Neuronal stem cell (in vitro differentiated cells): Measurements from ENCODE around the gene PTCHD4.

Experiments used
- DNase-seq: peaks from one replicate; pipeline ENCODE4 v3.0.0-alpha.2; 2013; ENCODE audit warnings: low spot score
- H2AFZ ChIP-seq: one replicate; pipeline ENCODE4 v1.6.1; 2013; ENCODE audit warnings: mild to moderate bottlenecking, low read length, inconsistent platforms
- H2AK5ac ChIP-seq: 2 replicates; pipeline ENCODE4 v1.6.1; 2013; ENCODE audit warnings: low read depth, mild to moderate bottlenecking, inconsistent platforms, low read length, moderate library complexity, mixed read lengths
- H2BK120ac ChIP-seq: 2 replicates; pipeline ENCODE4 v1.6.1; 2013; ENCODE audit warnings: low read depth, mild to moderate bottlenecking, inconsistent platforms, low read length, moderate library complexity, mixed read lengths
- H2BK12ac ChIP-seq: one replicate; pipeline ENCODE4 v1.6.1; 2013; ENCODE audit warnings: low read length, inconsistent platforms
- H2BK15ac ChIP-seq: 2 replicates; pipeline ENCODE4 v1.6.1; 2013; ENCODE audit warnings: mild to moderate bottlenecking, low read length, inconsistent platforms, mixed read lengths
- H2BK5ac ChIP-seq: one replicate; pipeline ENCODE4 v1.6.1; 2013; ENCODE audit warnings: inconsistent platforms, mild to moderate bottlenecking, low read length, moderate library complexity
- H3K14ac ChIP-seq: one replicate; pipeline ENCODE4 v1.6.1; 2013; ENCODE audit warnings: low read length, inconsistent platforms
- H3K18ac ChIP-seq: 2 replicates; pipeline ENCODE4 v1.6.1; 2013; ENCODE audit warnings: low read length, inconsistent platforms
- H3K23ac ChIP-seq: 2 replicates; pipeline ENCODE4 v1.6.1; 2013; ENCODE audit warnings: low read depth, mild to moderate bottlenecking, mixed read lengths, low read length, inconsistent platforms; ENCODE audit not compliant: poor library complexity
- H3K27ac ChIP-seq: replicated peaks from 3 replicates; pipeline ENCODE4 v1.5.1; 2013; ENCODE audit warnings: low read length, inconsistent platforms
- H3K27me3 ChIP-seq, 3 experiments: 2 replicates each; pipeline ENCODE4 v1.6.1; 2013; ENCODE audit warnings: low read length in 3 of 3, mild to moderate bottlenecking in 2 of 3, inconsistent platforms in 1 of 3, low read depth in 1 of 3, mixed read lengths in 1 of 3, moderate library complexity in 1 of 3; ENCODE audit not compliant: control insufficient read depth in 3 of 3, insufficient read depth in 3 of 3
- H3K36me3 ChIP-seq, 2 donors: replicated peaks in 1 of 2; 2 replicates each; pipeline ENCODE4 v1.6.1; 2013; ENCODE audit warnings: low read length in 2 of 2; ENCODE audit not compliant: control insufficient read depth in 2 of 2, insufficient read depth in 2 of 2
- H3K4ac ChIP-seq: 2 replicates; pipeline ENCODE4 v1.6.1; 2013; ENCODE audit warnings: inconsistent platforms, mild to moderate bottlenecking, low read length, moderate library complexity
- H3K4me1 ChIP-seq, 2 donors: 1 replicate in 1 of 2; 2 replicates in 1 of 2; pipeline ENCODE4 v1.6.1; 2013; ENCODE audit warnings: low read length in 2 of 2, low read depth in 1 of 2; ENCODE audit not compliant: control insufficient read depth in 2 of 2, insufficient read depth in 1 of 2
- H3K4me2 ChIP-seq: one replicate; pipeline ENCODE4 v1.6.1; 2013; ENCODE audit warnings: mild to moderate bottlenecking, low read length, inconsistent platforms; ENCODE audit not compliant: insufficient read depth, poor library complexity, severe bottlenecking
- H3K4me3 ChIP-seq, 2 donors: 2 replicates each; pipeline ENCODE4 v1.5.1; 2013; ENCODE audit warnings: low read length in 2 of 2, mild to moderate bottlenecking in 2 of 2, inconsistent platforms in 1 of 2, moderate library complexity in 1 of 2
- H3K79me1 ChIP-seq: one replicate; pipeline ENCODE4 v1.6.1; 2013; ENCODE audit warnings: low read depth, mild to moderate bottlenecking, inconsistent platforms, low read length, moderate library complexity
- H3K9ac ChIP-seq: one replicate; pipeline ENCODE4 v1.6.1; 2013; ENCODE audit warnings: mild to moderate bottlenecking, low read depth, low read length, inconsistent platforms; ENCODE audit not compliant: poor library complexity
- H3K9me3 ChIP-seq, 2 donors: replicated peaks in 1 of 2; 2 replicates each; pipeline versions ENCODE3 to v1.6.1; 2013; ENCODE audit warnings: low read length in 2 of 2, mild to moderate bottlenecking in 2 of 2, inconsistent platforms in 1 of 2, low read depth in 1 of 2, mixed read lengths in 1 of 2, moderate library complexity in 1 of 2; ENCODE audit not compliant: control insufficient read depth in 2 of 2, insufficient read depth in 1 of 2
- H4K8ac ChIP-seq: one replicate; pipeline ENCODE4 v1.6.1; 2013; ENCODE audit warnings: low read depth, mild to moderate bottlenecking, inconsistent platforms, low read length, moderate library complexity
- H4K91ac ChIP-seq: one replicate; pipeline ENCODE4 v1.6.1; 2013; ENCODE audit warnings: low read length, low read depth, mild to moderate bottlenecking, inconsistent platforms; ENCODE audit not compliant: poor library complexity
- WGBS, 2 donors: extraction: QIAGEN DNeasy Blood & Tissue Kit; methylation state at CpG; one replicate each; pipeline ENCODE4 v1.1.7; 2013; ENCODE audit warnings: missing lambda C conversion rate in 2 of 2, mixed read lengths in 1 of 2; ENCODE audit not compliant: insufficient read length in 2 of 2, insufficient replicate concordance in 1 of 2; ENCODE audit errors: extremely low coverage in 2 of 2; 5-methylcytosine and 5-hydroxymethylcytosine counted together

PTCHD4 gene

DNA sequence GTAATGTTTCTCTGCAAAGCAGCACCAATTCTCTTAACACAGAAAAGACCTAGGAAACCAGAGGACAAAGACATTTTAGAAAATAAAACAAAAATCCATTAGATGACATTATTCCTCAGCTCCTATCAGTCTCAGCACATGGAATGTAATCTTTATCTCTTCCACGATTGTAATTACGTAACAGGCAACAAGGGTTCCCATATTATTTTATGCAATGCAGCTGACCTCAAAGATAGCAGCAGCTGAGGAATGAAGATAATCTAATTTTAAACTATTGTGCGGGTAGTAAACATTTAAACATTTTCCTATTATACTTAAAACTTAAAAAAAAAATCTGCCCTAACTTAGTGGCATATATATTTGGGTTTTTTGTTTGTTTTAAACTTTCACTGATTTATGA is 33.0 kb upstream of the PTCHD4 start:
- no peak overlapping the region for H3K4me2 ChIP-seq
- no peak overlapping the region for H2AK5ac ChIP-seq
- H2BK15ac ChIP-seq = no peak overlapping the region
- H3K27ac ChIP-seq = no peak overlapping the region
- no peaks in the 10 kb centered on the region for H3K79me1 ChIP-seq
- no peak overlapping the region for H4K91ac ChIP-seq
- H3K14ac ChIP-seq = no peak overlapping the region
- no peak overlapping the region for H3K4ac ChIP-seq
- no peak overlapping the region for H2AFZ ChIP-seq
- no peaks in the 10 kb centered on the region for H3K36me3 ChIP-seq
- peaks cover 0 to 2% of the 10 kb centered on the region in 2 donors for H3K4me1 ChIP-seq
- no peak overlapping the region for H2BK120ac ChIP-seq
- WGBS, 2 donors = no CpG with 5 or more reads among the region's 3 CpGs
- no peak overlapping the region for H2BK12ac ChIP-seq
- no peak overlapping the region for H3K4me3 ChIP-seq
- no peak overlapping the region for H4K8ac ChIP-seq
- no peak overlapping the region for H3K18ac ChIP-seq
- H3K27me3 ChIP-seq = no peaks in the 10 kb centered on the region
- H3K9ac ChIP-seq = no peak overlapping the region
- H3K23ac ChIP-seq = no peak overlapping the region
- no peak overlapping the region for H2BK5ac ChIP-seq
- H3K9me3 ChIP-seq = no peaks in the 10 kb centered on the region
- DNase-seq = no peak

GRCh38 chr6:48141975-48142374 is 31.0 kb upstream of the PTCHD4 start:
- Histone ChIP-seq H2BK12ac (no peak overlapping the region), H3K27me3 (no peaks in the 10 kb centered on the region), H2AFZ (no peak overlapping the region), H2BK5ac (no peak overlapping the region), H4K8ac (no peak overlapping the region), H2AK5ac (no peak overlapping the region), H3K14ac (no peak overlapping the region), H3K4me3 (no peak overlapping the region), H2BK15ac (no peak overlapping the region), H3K4me2 (no peak overlapping the region), H3K18ac (no peak overlapping the region), H3K4ac (no peak overlapping the region), H2BK120ac (no peak overlapping the region), H3K9ac (no peak overlapping the region), H3K9me3 (no peaks in the 10 kb centered on the region), H3K79me1 (no peaks in the 10 kb centered on the region), H3K36me3 (no peaks in the 10 kb centered on the region), H3K23ac (no peak overlapping the region), H3K27ac (no peak overlapping the region), H4K91ac (no peak overlapping the region), H3K4me1 (peaks cover 0 to 2% of the 10 kb centered on the region in 2 donors)
- WGBS, 2 donors = no CpG with 5 or more reads among the region's 2 CpGs
- no peak for DNase-seq

GRCh38 chr6:48139818-48140614 is 29.0 kb upstream of the PTCHD4 start:
- no peak overlapping the region for H3K4me2 ChIP-seq
- no peak overlapping the region for H2BK120ac ChIP-seq
- H3K4me3 ChIP-seq = no peak overlapping the region
- no peak for DNase-seq
- no CpG with 5 or more reads among the region's 2 CpGs for WGBS, 2 donors
- H2BK12ac ChIP-seq = no peak overlapping the region
- no peak overlapping the region for H2AK5ac ChIP-seq
- no peak overlapping the region for H2AFZ ChIP-seq
- H3K9ac ChIP-seq = no peak overlapping the region
- no peaks in the 10 kb centered on the region for H3K79me1 ChIP-seq
- H3K18ac ChIP-seq = no peak overlapping the region
- H3K27ac ChIP-seq = no peak overlapping the region
- no peak overlapping the region for H2BK15ac ChIP-seq
- no peak overlapping the region for H2BK5ac ChIP-seq
- no peaks in the 10 kb centered on the region for H3K36me3 ChIP-seq
- H3K9me3 ChIP-seq = no peaks in the 10 kb centered on the region
- no peak overlapping the region for H3K23ac ChIP-seq
- H3K4ac ChIP-seq = no peak overlapping the region
- no peak overlapping the region for H3K14ac ChIP-seq
- no peak overlapping the region for H4K91ac ChIP-seq
- H3K27me3 ChIP-seq = no peaks in the 10 kb centered on the region
- H4K8ac ChIP-seq = no peak overlapping the region
- peaks cover 0 to 2% of the 10 kb centered on the region in 2 donors for H3K4me1 ChIP-seq

DNA sequence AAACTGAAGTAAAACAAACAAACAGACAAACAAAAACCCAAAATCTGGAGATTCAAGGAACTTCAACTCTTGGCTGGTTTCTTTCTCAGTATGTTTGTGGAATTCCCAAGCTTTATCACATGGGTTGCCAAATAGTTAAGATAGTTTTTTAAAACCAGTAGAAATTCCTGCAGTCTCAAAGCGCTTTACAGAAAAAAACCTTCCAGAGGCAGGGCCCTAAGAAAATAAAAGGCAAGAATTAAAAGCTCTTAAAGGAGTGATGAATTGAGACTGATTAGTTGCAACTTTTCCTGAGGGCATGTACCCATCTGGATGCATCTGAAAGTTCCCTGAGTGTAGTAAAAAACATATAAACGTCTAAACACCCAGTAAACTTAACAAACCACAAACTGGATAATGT is 25.9 kb upstream of the PTCHD4 start:
- Histone ChIP-seq H3K79me1 (no peaks in the 10 kb centered on the region), H2BK120ac (no peak overlapping the region), H3K27ac (no peak overlapping the region), H3K4me1 (peaks cover 0 to 2% of the 10 kb centered on the region in 2 donors), H3K18ac (no peak overlapping the region), H3K27me3 (no peaks in the 10 kb centered on the region), H2BK12ac (no peak overlapping the region), H3K14ac (no peak overlapping the region), H3K9me3 (no peaks in the 10 kb centered on the region), H2BK15ac (no peak overlapping the region), H2BK5ac (no peak overlapping the region), H3K4ac (no peak overlapping the region), H3K36me3 (no peaks in the 10 kb centered on the region), H2AK5ac (no peak overlapping the region), H4K91ac (no peak overlapping the region), H2AFZ (no peak overlapping the region), H3K4me2 (no peak overlapping the region), H4K8ac (no peak overlapping the region), H3K9ac (no peak overlapping the region), H3K23ac (no peak overlapping the region), H3K4me3 (no peak overlapping the region)
- no peak for DNase-seq
- WGBS, 2 donors = no CpG with 5 or more reads among the region's 2 CpGs
